ENCODE measurements around the gene NSD2. TPM values are rescaled to one million over a fixed set of nuclear protein-coding genes. Genes with fewer than 3 reads are reported as not detected.
A peak's percentile ranks its signal among the peaks of the same experiment; 100 is the strongest.
"Not testable (repeated sequence)": the region's sequence is repeated elsewhere in the genome, so short reads cannot be mapped to it uniquely, and the experiment has no call there.

The NSD2 gene
- total and polyA plus RNA-seq, 3 donors from 2014 or later, result 108 to 144 (median 124) TPM

DNA sequence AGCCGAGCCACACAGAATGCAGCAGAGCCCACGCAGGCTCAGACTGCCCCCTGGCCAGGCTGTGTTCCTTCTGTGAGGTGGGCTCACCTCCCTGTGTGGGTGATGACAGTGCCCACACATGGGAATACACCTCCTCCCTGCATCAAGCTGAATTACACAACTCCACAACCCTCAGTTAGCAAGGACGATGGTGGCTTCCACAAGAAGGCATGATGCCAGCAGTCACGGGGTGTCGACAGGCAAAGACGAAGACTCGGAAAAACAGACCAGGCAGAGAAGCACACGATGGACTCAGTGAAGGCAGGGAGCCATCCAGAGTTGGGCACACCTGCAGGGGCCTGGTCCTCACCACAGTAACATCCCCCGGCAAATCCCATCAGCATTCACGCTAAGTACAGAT, 27.3 kb upstream of the NSD2 start:
- no peaks in the 10 kb centered on the region for H3K27me3 ChIP-seq
- intact Hi-C loops (cut with DNase I; ENCODE audit: low total_unique reads), result no loop called here
- WGBS, 2 donors, result 49 to 69% methylated on average over 9 to 10 of the region's 10 CpGs
- H3K4me1 ChIP-seq, result peaks cover 34% of the 10 kb centered on the region
- no peaks in the 10 kb centered on the region for H3K36me3 ChIP-seq (ENCODE audit: low read depth, missing control alignments)
- no peaks in the 10 kb centered on the region for H3K9me3 ChIP-seq
- peak overlapping the region; percentile 27 to 73 for H3K27ac ChIP-seq
- peak; percentile 69 for DNase-seq
- no peak overlapping the region for H3K4me3 ChIP-seq
- TF ChIP-seq POLR2A (IDR thresholded peaks at IDR 0.05) (no peak), CTCF (IDR thresholded peaks at IDR 0.05) (no peak)

GRCh38 chr4:1844618-1845017, 26.6 kb upstream of the NSD2 start:
- peaks cover 34% of the 10 kb centered on the region for H3K4me1 ChIP-seq
- H3K27ac ChIP-seq, result peak overlapping the region; percentile 27 to 73
- DNase-seq; H3K4me3 ChIP-seq; H3K36me3 ChIP-seq (ENCODE audit: low read depth, missing control alignments); H3K9me3 ChIP-seq; H3K27me3 ChIP-seq; intact Hi-C loops (cut with DNase I; ENCODE audit: low total_unique reads): not testable (repeated sequence)
- 94 to 97% methylated on average over 10 of the region's 10 CpGs for WGBS, 2 donors

DNA sequence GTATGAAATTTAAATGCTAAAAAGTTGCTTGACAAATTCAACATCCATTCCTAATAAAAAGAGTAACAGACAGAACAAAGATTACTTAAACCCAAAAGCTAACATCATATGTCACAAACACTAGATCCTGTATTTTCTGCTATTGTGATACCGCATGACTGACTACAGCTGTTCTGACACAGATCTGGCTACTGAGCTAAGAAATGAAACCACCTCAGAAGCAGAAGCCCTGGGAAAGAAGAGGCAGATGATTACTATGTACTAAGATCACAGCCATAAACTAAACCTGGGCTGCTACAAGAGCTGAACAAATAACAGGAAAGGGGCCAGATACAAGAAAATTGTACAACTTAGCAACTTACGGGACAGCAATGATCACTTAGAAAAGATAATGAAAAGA, 24.6 kb upstream of the NSD2 start:
- intact Hi-C loops (cut with DNase I; ENCODE audit: low total_unique reads), result no loop called here
- Histone ChIP-seq H3K9me3 (no peaks in the 10 kb centered on the region), H3K36me3 (ENCODE audit: low read depth, missing control alignments) (no peaks in the 10 kb centered on the region), H3K27ac (no peak overlapping the region), H3K4me1 (peaks cover 38% of the 10 kb centered on the region), H3K27me3 (no peaks in the 10 kb centered on the region), H3K4me3 (no peak overlapping the region)
- TF ChIP-seq POLR2A (IDR thresholded peaks at IDR 0.05) (no peak), CTCF (IDR thresholded peaks at IDR 0.05) (no peak)
- DNase-seq, result no peak
- WGBS, 2 donors, result 82 to 86% methylated on average over 2 of the region's 2 CpGs

- Histone ChIP-seq H3K27ac (no peak overlapping the region), H3K36me3 (ENCODE audit: low read depth, missing control alignments) (no peaks in the 10 kb centered on the region), H3K4me1 (peaks cover 35% of the 10 kb centered on the region), H3K9me3 (no peaks in the 10 kb centered on the region), H3K27me3 (no peaks in the 10 kb centered on the region), H3K4me3 (no peak overlapping the region)
- no peak for TF ChIP-seq POLR2A (IDR thresholded peaks at IDR 0.05)
- no peak for TF ChIP-seq CTCF (IDR thresholded peaks at IDR 0.05)
- intact Hi-C loops (cut with DNase I; ENCODE audit: low total_unique reads), result no loop called here
- DNase-seq, result no peak
- 86 to 94% methylated on average over 10 of the region's 10 CpGs for WGBS, 2 donors
These were observed 20.9 kb upstream of the NSD2 start for GRCh38 chr4:1850276-1850675.

GRCh38 chr4:1851160-1851559, 20.0 kb upstream of the NSD2 start:
- Histone ChIP-seq H3K4me1 (peaks cover 35% of the 10 kb centered on the region), H3K27ac (peak overlapping the region in 1 of 2 donors; percentile 77)
- WGBS, 2 donors, result 41 to 54% methylated on average over 11 of the region's 11 CpGs

More at GRCh38 chr4:1851160-1851559, 20.0 kb upstream of the NSD2 start:
- Histone ChIP-seq H3K27me3 (no peaks in the 10 kb centered on the region), H3K36me3 (ENCODE audit: low read depth, missing control alignments) (no peaks in the 10 kb centered on the region), H3K4me3 (no peak overlapping the region), H3K9me3 (no peaks in the 10 kb centered on the region)
- intact Hi-C loops (cut with DNase I; ENCODE audit: low total_unique reads), result no loop called here
- DNase-seq, result no peak
- TF ChIP-seq CTCF (IDR thresholded peaks at IDR 0.05) (no peak), POLR2A (IDR thresholded peaks at IDR 0.05) (no peak)

Measured in testis (tissue), 3 donors.